ENCODE measurements around the gene CAMTA1.

Gene CAMTA1

GRCh38 chr1:7339953-7340352, 554.7 kb downstream of the CAMTA1 start:
- no peaks in the 10 kb centered on the region for H3K79me2 ChIP-seq (ENCODE audit: insufficient read depth, low read length)
- H3K27ac ChIP-seq (ENCODE audit: low read length), result no peak overlapping the region
- ATAC-seq (ENCODE audit: insufficient read depth, low read depth) (no peak), DNase-seq (no peak)
- H4K20me1 ChIP-seq (ENCODE audit: insufficient read depth, low read length), result no peaks in the 10 kb centered on the region
- no peaks in the 10 kb centered on the region for H3K4me1 ChIP-seq (ENCODE audit: insufficient read depth, low read length)
- H3K9ac ChIP-seq (ENCODE audit: low read depth, low read length), result no peak overlapping the region
- H2AFZ ChIP-seq (ENCODE audit: low read depth, low read length), result no peak overlapping the region
- no peaks in the 10 kb centered on the region for H3K9me3 ChIP-seq (ENCODE audit: insufficient read depth, low read length, severe bottlenecking)
- H3K27me3 ChIP-seq (ENCODE audit: insufficient read depth, low read length, poor library complexity), result no peaks in the 10 kb centered on the region
- no peak overlapping the region for H3K4me2 ChIP-seq (ENCODE audit: insufficient read depth, low read length)
- no peaks in the 10 kb centered on the region for H3K36me3 ChIP-seq (ENCODE audit: insufficient read depth, low read length)
- TF ChIP-seq EZH2 (IDR thresholded peaks at IDR 0.05; ENCODE audit: borderline replicate concordance, low read depth, low read length, severe bottlenecking) (no peak), CTCF (IDR thresholded peaks at IDR 0.05; ENCODE audit: borderline replicate concordance, extremely low read depth, low read length, poor library complexity, severe bottlenecking) (no peak)
- H3K4me3 ChIP-seq (ENCODE audit: low read depth in 1 of 2, low read length in 2 of 2), result no peak overlapping the region

GRCh38 chr1:7341145-7341905, 556.1 kb downstream of the CAMTA1 start:
- Histone ChIP-seq H3K36me3 (ENCODE audit: insufficient read depth, low read length) (no peaks in the 10 kb centered on the region), H3K4me1 (ENCODE audit: insufficient read depth, low read length) (no peaks in the 10 kb centered on the region), H4K20me1 (ENCODE audit: insufficient read depth, low read length) (no peaks in the 10 kb centered on the region), H2AFZ (ENCODE audit: low read depth, low read length) (no peak overlapping the region), H3K27me3 (ENCODE audit: insufficient read depth, low read length, poor library complexity) (no peaks in the 10 kb centered on the region), H3K79me2 (ENCODE audit: insufficient read depth, low read length) (no peaks in the 10 kb centered on the region), H3K27ac (ENCODE audit: low read length) (no peak overlapping the region), H3K4me2 (ENCODE audit: insufficient read depth, low read length) (no peak overlapping the region), H3K9ac (ENCODE audit: low read depth, low read length) (no peak overlapping the region), H3K9me3 (ENCODE audit: insufficient read depth, low read length, severe bottlenecking) (no peaks in the 10 kb centered on the region), H3K4me3 (ENCODE audit: low read depth in 1 of 2, low read length in 2 of 2) (no peak overlapping the region)
- TF ChIP-seq EZH2 (IDR thresholded peaks at IDR 0.05; ENCODE audit: borderline replicate concordance, low read depth, low read length, severe bottlenecking) (no peak), CTCF (IDR thresholded peaks at IDR 0.05; ENCODE audit: borderline replicate concordance, extremely low read depth, low read length, poor library complexity, severe bottlenecking) (no peak)
- no peak for DNase-seq
- no peak for ATAC-seq (ENCODE audit: insufficient read depth, low read depth)

- Histone ChIP-seq H3K9me3 (ENCODE audit: insufficient read depth, low read length, severe bottlenecking) (no peaks in the 10 kb centered on the region), H3K27me3 (ENCODE audit: insufficient read depth, low read length, poor library complexity) (peaks cover 6% of the 10 kb centered on the region), H3K4me1 (ENCODE audit: insufficient read depth, low read length) (no peaks in the 10 kb centered on the region), H3K4me3 (ENCODE audit: low read depth in 1 of 2, low read length in 2 of 2) (no peak overlapping the region), H3K4me2 (ENCODE audit: insufficient read depth, low read length) (no peak overlapping the region), H3K36me3 (ENCODE audit: insufficient read depth, low read length) (no peaks in the 10 kb centered on the region), H3K27ac (ENCODE audit: low read length) (no peak overlapping the region), H3K79me2 (ENCODE audit: insufficient read depth, low read length) (no peaks in the 10 kb centered on the region), H3K9ac (ENCODE audit: low read depth, low read length) (no peak overlapping the region), H4K20me1 (ENCODE audit: insufficient read depth, low read length) (no peaks in the 10 kb centered on the region), H2AFZ (ENCODE audit: low read depth, low read length) (no peak overlapping the region)
- ATAC-seq (ENCODE audit: insufficient read depth, low read depth) (no peak), DNase-seq (no peak)
- TF ChIP-seq EZH2 (IDR thresholded peaks at IDR 0.05; ENCODE audit: borderline replicate concordance, low read depth, low read length, severe bottlenecking) (no peak), CTCF (IDR thresholded peaks at IDR 0.05; ENCODE audit: borderline replicate concordance, extremely low read depth, low read length, poor library complexity, severe bottlenecking) (no peak)
Observed at GRCh38 chr1:7343882-7344281, 558.6 kb downstream of the CAMTA1 start.

Measured in DND-41 (cell line).